Keratinocyte (primary cell): ENCODE results near the gene PCDH9. TPM values are rescaled to one million over a fixed set of nuclear protein-coding genes. Genes with fewer than 3 reads are reported as not detected.

Source experiments
- DNase-seq: peaks from one replicate; pipeline ENCODE4 v3.0.0-alpha.2; 2011; ENCODE audit warnings: low read depth, missing footprints, low spot score
- FAIRE-seq: peaks from 2 replicates; lab custom pipeline; 2011; peaks lifted over from hg19 to GRCh38; lab: Jason Lieb, UNC
- H2AFZ ChIP-seq: 2 replicates; pipeline ENCODE4 v1.6.0; 2012; ENCODE audit warnings: low read length, control low read depth, inconsistent platforms; ENCODE audit not compliant: control insufficient read depth
- H3K27ac ChIP-seq: 2 replicates; pipeline ENCODE4 v1.5.1; 2011; ENCODE audit warnings: low read length; ENCODE audit not compliant: control insufficient read depth, insufficient read depth
- H3K27me3 ChIP-seq: 3 replicates; pipeline ENCODE4 v1.6.0; 2011; ENCODE audit warnings: low read length; ENCODE audit not compliant: control insufficient read depth, insufficient read depth; ENCODE audit errors: extremely low read depth
- H3K36me3 ChIP-seq, 2 experiments: 2 replicates in 1 of 2; 3 replicates in 1 of 2; pipeline ENCODE4 v1.5.1; 2011; ENCODE audit warnings: low read length in 2 of 2, mild to moderate bottlenecking in 1 of 2; ENCODE audit not compliant: control insufficient read depth in 2 of 2, insufficient read depth in 2 of 2; ENCODE audit errors: extremely low read depth in 1 of 2
- H3K4me1 ChIP-seq: 3 replicates; pipeline ENCODE4 v1.5.1; 2011; ENCODE audit warnings: low read length; ENCODE audit not compliant: control insufficient read depth, insufficient read depth; ENCODE audit errors: extremely low read depth
- H3K4me2 ChIP-seq: 3 replicates; pipeline ENCODE4 v1.6.0; 2011; ENCODE audit warnings: low read depth, low read length; ENCODE audit not compliant: control insufficient read depth, insufficient read depth; ENCODE audit errors: extremely low read depth
- H3K4me3 ChIP-seq, 3 experiments: fragments of 200-600 bp in 1 of 3; sonication (generic) in 1 of 3; 2 replicates in 2 of 3; 3 replicates in 1 of 3; pipeline ENCODE4 v1.5.1; 2011 to 2016; ENCODE audit warnings: low read length in 3 of 3, mild to moderate bottlenecking in 3 of 3, control low read depth in 2 of 3, inconsistent platforms in 1 of 3, low read depth in 1 of 3, mixed read lengths in 1 of 3, mixed run types in 1 of 3, moderate library complexity in 1 of 3; ENCODE audit not compliant: control insufficient read depth in 2 of 3, insufficient read depth in 2 of 3; ENCODE audit errors: extremely low read depth in 1 of 3
- H3K79me2 ChIP-seq: 2 replicates; pipeline ENCODE4 v1.6.0; 2012; ENCODE audit warnings: low read length; ENCODE audit not compliant: control insufficient read depth, insufficient read depth
- H3K9ac ChIP-seq: 3 replicates; pipeline ENCODE4 v1.6.0; 2011; ENCODE audit warnings: low read length; ENCODE audit not compliant: control insufficient read depth, insufficient read depth; ENCODE audit errors: extremely low read depth
- H3K9me1 ChIP-seq: 3 replicates; pipeline ENCODE4 v1.6.0; 2011; ENCODE audit warnings: low read length; ENCODE audit not compliant: control insufficient read depth, insufficient read depth; ENCODE audit errors: extremely low read depth
- H3K9me3 ChIP-seq: 2 replicates; pipeline ENCODE4 v1.5.1; 2012; ENCODE audit warnings: low read depth, low read length; ENCODE audit not compliant: control insufficient read depth
- H4K20me1 ChIP-seq: 3 replicates; pipeline ENCODE4 v1.6.0; 2011; ENCODE audit warnings: low read length; ENCODE audit not compliant: control insufficient read depth, insufficient read depth; ENCODE audit errors: extremely low read depth
- CTCF ChIP-seq, 3 experiments: IDR thresholded peaks in 1 of 3; conservative IDR thresholded peaks in 1 of 3; optimal IDR thresholded peaks in 1 of 3; 2 replicates in 2 of 3; 3 replicates in 1 of 3; pipeline versions ENCODE3 to v1.5.1; 2011; ENCODE audit warnings: low read length in 3 of 3, mild to moderate bottlenecking in 3 of 3, moderate library complexity in 2 of 3, control low read depth in 1 of 3, inconsistent platforms in 1 of 3; ENCODE audit not compliant: insufficient read depth in 2 of 3; ENCODE audit errors: extremely low read depth in 1 of 3
- EZH2 ChIP-seq: IDR thresholded peaks from one replicate; pipeline ENCODE4 v1.6.1; 2012; ENCODE audit warnings: inconsistent platforms, mild to moderate bottlenecking, low read length, moderate library complexity
- dilution Hi-C: fragments of 300-500 bp; cut with MboI; formaldehyde crosslinking; loops from one replicate; pipeline ENCODE4 v1.7.0; 2020; ENCODE audit warnings: low sequenced_read_pairs; ENCODE audit not compliant: extremely low pct_ligation_motif_present
- polyA plus RNA-seq, 5 experiments: library from polyadenylated mRNA; depleted of rRNA in 3 of 5; stranded (reverse) in 3 of 5; stranded (forward) in 1 of 5; unstranded in 1 of 5; fragments of >200 nt; gene quantifications; 1 replicate in 1 of 5; 2 replicates in 3 of 5; 3 replicates in 1 of 5; pipeline versions ENCODE4 v1.2.1 to v1.2.3, GENCODE V29; 2011 to 2012; ENCODE audit warnings: missing spikeins in 2 of 5, low read depth in 1 of 5, low replicate concordance in 1 of 5

Gene PCDH9
- polyA plus RNA-seq, 1 donor (not counting 4 experiments of a cell fraction or from before 2014, with no cell fraction given) = 0.21 TPM

GRCh38 chr13:66844933-66845332, 385.2 kb downstream of the PCDH9 start:
- dilution Hi-C loops = no loop called here
- TF ChIP-seq CTCF (optimal IDR thresholded peaks at IDR 0.05 in 1 of 3, IDR thresholded peaks at IDR 0.05 in 1 of 3, conservative IDR thresholded peaks at IDR 0.05 in 1 of 3; ENCODE audit: extremely low read depth in 1 of 3, insufficient read depth in 2 of 3, low read length in 3 of 3) (no peak), EZH2 (no peak)
- Histone ChIP-seq H3K27me3 (no peaks in the 10 kb centered on the region), H3K4me2 (no peak overlapping the region), H3K4me3 (no peak overlapping the region), H4K20me1 (no peaks in the 10 kb centered on the region), H3K9me1 (no peaks in the 10 kb centered on the region), H3K9me3 (no peaks in the 10 kb centered on the region), H3K4me1 (no peaks in the 10 kb centered on the region), H3K36me3 (no peaks in the 10 kb centered on the region), H3K27ac (no peak overlapping the region), H2AFZ (no peak overlapping the region), H3K9ac (no peak overlapping the region), H3K79me2 (no peaks in the 10 kb centered on the region)
- FAIRE-seq = no peak
- no peak for DNase-seq

GRCh38 chr13:66842766-66843165, 387.4 kb downstream of the PCDH9 start:
- Histone ChIP-seq H3K4me2 (no peak overlapping the region), H3K9me3 (no peaks in the 10 kb centered on the region), H2AFZ (no peak overlapping the region), H3K9ac (no peak overlapping the region), H3K9me1 (no peaks in the 10 kb centered on the region), H3K27ac (no peak overlapping the region), H3K4me3 (no peak overlapping the region), H4K20me1 (no peaks in the 10 kb centered on the region), H3K79me2 (no peaks in the 10 kb centered on the region), H3K36me3 (no peaks in the 10 kb centered on the region), H3K27me3 (no peaks in the 10 kb centered on the region), H3K4me1 (no peaks in the 10 kb centered on the region)
- dilution Hi-C loops = no loop called here
- no peak for TF ChIP-seq EZH2
- DNase-seq (no peak), FAIRE-seq (no peak)

GRCh38 chr13:66840621-66841020, 389.5 kb downstream of the PCDH9 start:
- dilution Hi-C loops = no loop called here
- H3K9me1 ChIP-seq = no peaks in the 10 kb centered on the region
- no peaks in the 10 kb centered on the region for H3K36me3 ChIP-seq
- no peaks in the 10 kb centered on the region for H4K20me1 ChIP-seq
- DNase-seq = no peak
- no peak overlapping the region for H3K4me2 ChIP-seq
- H3K4me1 ChIP-seq = no peaks in the 10 kb centered on the region
- no peak overlapping the region for H3K9ac ChIP-seq
- H3K27ac ChIP-seq = no peak overlapping the region
- H3K27me3 ChIP-seq = no peaks in the 10 kb centered on the region
- no peak for FAIRE-seq
- no peak overlapping the region for H2AFZ ChIP-seq
- H3K79me2 ChIP-seq = no peaks in the 10 kb centered on the region
- TF ChIP-seq EZH2 = no peak
- TF ChIP-seq CTCF (optimal IDR thresholded peaks at IDR 0.05 in 1 of 3, IDR thresholded peaks at IDR 0.05 in 1 of 3, conservative IDR thresholded peaks at IDR 0.05 in 1 of 3; ENCODE audit: extremely low read depth in 1 of 3, insufficient read depth in 2 of 3, low read length in 3 of 3) = no peak
- no peaks in the 10 kb centered on the region for H3K9me3 ChIP-seq
- no peak overlapping the region for H3K4me3 ChIP-seq
